ENCODE data around the gene MALL.
"Not testable (repeated sequence)": the region's sequence is repeated elsewhere in the genome, so short reads cannot be mapped to it uniquely, and the experiment has no call there.

The MALL gene

GRCh38 chr2:110115291-110116032, at the start of gene MALL:
TSS of gene MALL (minus strand) at chr2:110115822. CDS start at chr2:110115792, 30 bp downstream.
- no peak for DNase-seq (ENCODE audit: low spot score)
- FAIRE-seq = no peak

- FAIRE-seq = peak; percentile 90
- peak; percentile 71 for DNase-seq (ENCODE audit: low spot score)
Observed at GRCh38 chr2:110157153-110157793, 41.7 kb upstream of the MALL start.

GRCh38 chr2:110154828-110155227, 39.2 kb upstream of the MALL start:
- FAIRE-seq; DNase-seq (ENCODE audit: low spot score): not testable (repeated sequence)

GRCh38 chr2:110154188-110154587, 38.6 kb upstream of the MALL start:
- DNase-seq (ENCODE audit: low spot score); FAIRE-seq: not testable (repeated sequence)

- DNase-seq (ENCODE audit: low spot score) = no peak
- no peak for FAIRE-seq
Observed at GRCh38 chr2:110153416-110153815, 37.8 kb upstream of the MALL start.

GRCh38 chr2:110152943-110153342, 37.3 kb upstream of the MALL start:
- DNase-seq (ENCODE audit: low spot score) (no peak), FAIRE-seq (no peak)

GRCh38 chr2:110149330-110150220, 34.0 kb upstream of the MALL start:
- DNase-seq (ENCODE audit: low spot score) (peak; percentile 46), FAIRE-seq (no peak)

- FAIRE-seq (no peak), DNase-seq (ENCODE audit: low spot score) (no peak)
Observed at GRCh38 chr2:110146945-110147332, 31.3 kb upstream of the MALL start.

- DNase-seq (ENCODE audit: low spot score) (no peak), FAIRE-seq (no peak)
Observed at GRCh38 chr2:110146183-110146944, 30.7 kb upstream of the MALL start.

- FAIRE-seq = no peak
- no peak for DNase-seq (ENCODE audit: low spot score)
Observed at GRCh38 chr2:110143982-110144381, 28.4 kb upstream of the MALL start.

- FAIRE-seq = no peak
- DNase-seq (ENCODE audit: low spot score) = no peak
Observed at GRCh38 chr2:110140401-110140800, 24.8 kb upstream of the MALL start.

GRCh38 chr2:110134025-110134424, 18.4 kb upstream of the MALL start:
- DNase-seq (ENCODE audit: low spot score) = no peak
- no peak for FAIRE-seq

- DNase-seq (ENCODE audit: low spot score) (no peak), FAIRE-seq (no peak)
Observed at GRCh38 chr2:110131166-110131565, 15.5 kb upstream of the MALL start.

- FAIRE-seq (no peak), DNase-seq (ENCODE audit: low spot score) (no peak)
Observed at GRCh38 chr2:110130757-110131156, 15.1 kb upstream of the MALL start.

- peak; percentile 20 for FAIRE-seq
- DNase-seq (ENCODE audit: low spot score) = no peak
Observed at GRCh38 chr2:110126906-110127305, 11.3 kb upstream of the MALL start.

- DNase-seq (ENCODE audit: low spot score) (no peak), FAIRE-seq (no peak)
Observed at GRCh38 chr2:110126086-110126773, 10.6 kb upstream of the MALL start.

GRCh38 chr2:110124939-110125691, 9.5 kb upstream of the MALL start:
- FAIRE-seq = no peak
- no peak for DNase-seq (ENCODE audit: low spot score)

GRCh38 chr2:110124038-110124825, 8.6 kb upstream of the MALL start:
- DNase-seq (ENCODE audit: low spot score) (no peak), FAIRE-seq (no peak)

- FAIRE-seq (no peak), DNase-seq (ENCODE audit: low spot score) (no peak)
Observed at GRCh38 chr2:110121592-110121991, 6.0 kb upstream of the MALL start.
